Measurements from ENCODE around the gene SEPTIN10.

DNA sequence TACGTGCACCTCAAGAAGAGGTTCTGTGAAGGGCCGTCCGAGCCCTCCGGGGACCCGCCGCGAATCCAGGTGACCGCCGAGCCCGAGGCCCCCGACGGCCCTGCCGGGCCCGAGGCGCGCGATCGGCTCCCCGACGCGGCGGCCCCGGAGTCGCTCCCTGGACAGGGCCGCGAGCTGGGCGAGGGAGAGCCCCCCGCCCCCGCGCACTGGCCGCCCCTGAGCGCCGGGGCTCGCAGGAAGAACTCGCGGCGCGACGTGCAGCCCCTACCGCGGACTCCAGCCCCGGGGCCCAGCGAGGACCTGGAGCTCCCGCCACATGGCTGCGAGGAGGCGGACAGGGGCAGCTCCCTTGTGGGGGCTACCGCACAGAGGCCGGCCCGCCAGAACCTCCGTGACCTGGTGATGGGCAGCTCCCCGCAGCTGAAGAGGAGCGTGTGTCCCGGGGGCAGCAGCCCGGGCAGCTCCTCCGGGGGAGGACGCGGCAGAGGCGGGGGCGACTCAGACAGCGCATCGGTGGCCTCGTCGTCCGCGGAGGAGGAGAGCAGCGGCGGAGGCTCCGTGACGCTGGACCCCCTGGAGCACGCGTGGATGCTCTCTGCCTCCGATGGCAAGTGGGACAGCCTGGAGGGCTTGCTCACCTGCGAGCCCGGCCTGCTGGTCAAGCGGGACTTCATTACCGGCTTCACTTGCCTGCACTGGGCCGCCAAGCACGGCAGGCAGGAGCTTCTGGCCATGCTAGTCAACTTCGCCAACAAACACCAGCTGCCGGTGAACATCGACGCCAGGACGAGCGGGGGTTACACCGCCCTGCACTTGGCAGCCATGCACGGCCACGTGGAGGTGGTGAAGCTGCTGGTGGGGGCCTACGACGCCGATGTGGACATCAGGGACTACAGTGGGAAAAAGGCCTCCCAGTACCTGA, 1.2 kb upstream of the SEPTIN10 start:
- no peak for TF ChIP-seq CTCF (IDR thresholded peaks at IDR 0.05 in 2 of 3, conservative IDR thresholded peaks at IDR 0.05 in 1 of 3; ENCODE audit: insufficient read depth in 2 of 3, low read depth in 1 of 3, low read length in 3 of 3)
- TF ChIP-seq TAF1 (IDR thresholded peaks at IDR 0.05; ENCODE audit: control insufficient read depth, extremely low read depth, insufficient read depth, low read length, severe bottlenecking) = no peak
- no peak for TF ChIP-seq ARID3A (IDR thresholded peaks at IDR 0.05; ENCODE audit: borderline replicate concordance, low read depth, low read length)
- no peak for TF ChIP-seq ZBTB8A (IDR thresholded peaks at IDR 0.05; ENCODE audit: partially characterized antibody)
- TF ChIP-seq BMI1 (IDR thresholded peaks at IDR 0.05; ENCODE audit: low read length) = no peak

All from K562 (cell line).